ENCODE data around the gene DCLK2.

DCLK2 gene

DNA sequence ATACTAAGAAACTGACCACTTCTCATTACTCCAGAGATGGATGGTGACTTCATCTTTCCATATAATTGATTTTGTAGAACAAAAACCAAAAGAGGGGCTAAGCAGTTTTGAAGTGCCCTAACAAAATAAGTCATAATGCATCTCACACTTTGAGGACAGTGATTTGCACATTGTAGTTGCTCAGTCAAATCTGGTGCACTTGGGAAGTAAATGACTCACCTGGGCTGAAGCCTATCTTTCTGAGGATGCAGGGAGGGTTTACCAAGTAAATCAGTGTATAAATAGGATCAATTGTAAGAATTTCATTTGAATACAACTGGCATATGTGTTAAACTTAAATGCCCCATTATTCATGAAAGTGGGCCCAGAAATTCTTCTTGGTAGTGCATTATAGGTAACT, 134.2 kb downstream of the DCLK2 start:
- no peak for DNase-seq

DNA sequence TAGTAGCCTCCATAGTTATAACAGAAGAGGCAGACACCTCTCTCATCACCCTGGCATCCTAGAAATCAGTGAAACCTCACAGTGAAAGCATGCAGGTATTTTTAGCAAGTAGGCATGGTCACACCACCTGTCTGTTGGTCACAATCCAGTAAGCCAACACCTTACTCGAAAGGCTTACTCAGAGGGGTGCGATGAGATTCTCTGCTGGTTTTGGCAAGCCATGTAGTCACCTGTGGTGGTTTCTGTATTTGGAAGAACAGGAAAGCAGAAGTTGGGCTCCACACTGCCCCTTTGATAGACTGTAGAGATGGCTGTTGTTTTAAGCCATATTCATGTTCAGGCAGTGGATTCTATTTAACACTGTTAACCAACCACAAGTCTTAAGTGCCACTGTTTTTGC, 134.7 kb downstream of the DCLK2 start:
- DNase-seq = no peak

DNA sequence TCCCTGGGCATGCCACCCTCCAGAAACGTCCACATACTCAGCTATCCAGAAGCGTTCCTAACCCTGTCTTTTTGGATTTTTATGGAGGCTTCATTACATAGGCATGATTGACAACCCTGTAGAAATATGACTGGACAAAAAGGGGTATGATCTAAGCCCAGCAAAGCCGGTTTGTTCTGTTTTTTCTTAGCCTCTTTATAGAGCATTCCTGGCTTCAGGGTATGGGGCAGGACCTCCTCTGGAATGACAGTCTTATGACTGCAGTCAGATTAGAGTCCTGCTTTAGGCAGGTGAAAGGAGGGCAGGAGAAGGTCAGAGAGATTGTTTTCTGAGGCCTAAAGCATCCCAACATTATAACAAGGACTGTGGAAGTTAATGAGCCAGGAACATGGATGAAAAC, 137.4 kb downstream of the DCLK2 start:
- DNase-seq = no peak

DNA sequence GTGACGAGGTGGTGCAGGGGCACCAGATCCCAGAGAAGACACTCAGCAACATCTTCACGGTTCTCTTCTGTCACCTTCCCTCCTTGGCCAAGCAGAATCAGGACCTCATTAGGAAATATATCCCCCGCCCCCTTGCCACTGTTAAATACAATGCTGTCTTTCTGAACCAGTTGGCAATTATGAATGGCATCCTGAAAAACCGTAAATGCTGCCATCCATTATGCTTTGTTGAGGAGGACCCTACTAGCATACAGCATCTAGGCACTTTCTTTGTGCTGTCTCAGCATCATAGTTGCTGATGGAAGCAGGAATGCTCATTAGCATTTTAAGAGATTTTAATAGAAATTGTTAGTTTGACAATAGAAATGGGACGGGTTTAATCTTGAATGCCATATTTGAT, 138.5 kb downstream of the DCLK2 start:
- DNase-seq = no peak

GRCh38 chr4:150217192-150217591, 138.9 kb downstream of the DCLK2 start:
- DNase-seq = no peak

DNA sequence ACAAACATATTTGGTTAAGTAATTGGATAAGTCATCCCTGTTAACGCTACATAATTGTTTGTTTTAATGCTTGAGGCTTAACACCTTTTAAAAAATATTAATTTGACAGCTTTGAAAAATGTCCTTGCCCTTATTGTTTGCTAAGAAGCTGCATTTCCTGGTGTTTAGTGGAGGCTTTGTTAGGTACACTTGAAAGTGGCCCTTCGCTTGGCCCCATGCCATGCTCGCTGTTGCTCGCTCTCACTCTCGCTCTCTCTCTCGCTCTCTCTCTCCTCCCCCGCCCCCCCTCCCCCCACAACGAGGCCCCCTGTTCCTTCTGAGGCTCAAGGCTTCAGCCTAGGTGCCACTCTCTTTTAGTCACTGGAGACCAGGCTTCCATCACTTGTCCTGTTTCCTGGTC, 139.6 kb downstream of the DCLK2 start:
- peak; percentile 0 for DNase-seq

DNA sequence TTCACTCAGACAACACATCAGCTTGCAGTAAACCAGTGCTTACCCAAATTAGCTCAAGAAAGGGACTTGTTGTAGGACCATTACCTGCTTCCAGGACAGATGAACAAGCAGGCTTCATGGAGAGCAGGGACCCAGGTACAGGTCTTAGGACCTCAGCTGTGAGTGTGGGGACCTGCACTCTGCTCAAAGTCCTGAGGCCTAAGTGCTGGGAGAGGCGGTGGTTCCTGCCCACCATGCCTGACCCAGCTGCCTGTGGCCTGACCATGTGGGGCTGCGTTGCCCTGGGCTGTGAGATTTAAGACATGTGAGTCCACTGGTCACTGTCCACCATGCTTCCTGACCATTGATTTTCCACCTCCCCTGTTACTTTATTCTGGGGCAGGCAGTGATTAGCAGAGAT, 140.2 kb downstream of the DCLK2 start:
- no peak for DNase-seq

DNA sequence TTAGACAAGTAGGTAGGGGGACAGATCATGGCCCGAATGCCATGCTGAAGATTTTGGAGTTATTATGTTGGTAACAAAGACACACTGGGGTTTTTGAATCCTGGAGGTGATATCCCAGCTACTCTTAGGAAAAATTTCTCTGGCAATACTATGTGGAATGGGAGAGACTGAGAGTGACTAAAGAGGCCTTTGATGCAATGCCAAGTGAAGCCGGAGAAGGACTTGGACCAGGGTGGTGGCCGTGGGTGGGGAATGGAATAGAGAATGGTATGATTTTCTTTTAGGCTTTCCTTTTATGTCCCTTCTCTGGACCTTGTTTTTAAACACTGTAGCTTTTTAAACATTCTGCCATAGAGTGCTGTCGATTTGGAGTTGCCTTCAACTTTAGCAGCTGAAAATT, 141.6 kb downstream of the DCLK2 start:
- no peak for DNase-seq

DNA sequence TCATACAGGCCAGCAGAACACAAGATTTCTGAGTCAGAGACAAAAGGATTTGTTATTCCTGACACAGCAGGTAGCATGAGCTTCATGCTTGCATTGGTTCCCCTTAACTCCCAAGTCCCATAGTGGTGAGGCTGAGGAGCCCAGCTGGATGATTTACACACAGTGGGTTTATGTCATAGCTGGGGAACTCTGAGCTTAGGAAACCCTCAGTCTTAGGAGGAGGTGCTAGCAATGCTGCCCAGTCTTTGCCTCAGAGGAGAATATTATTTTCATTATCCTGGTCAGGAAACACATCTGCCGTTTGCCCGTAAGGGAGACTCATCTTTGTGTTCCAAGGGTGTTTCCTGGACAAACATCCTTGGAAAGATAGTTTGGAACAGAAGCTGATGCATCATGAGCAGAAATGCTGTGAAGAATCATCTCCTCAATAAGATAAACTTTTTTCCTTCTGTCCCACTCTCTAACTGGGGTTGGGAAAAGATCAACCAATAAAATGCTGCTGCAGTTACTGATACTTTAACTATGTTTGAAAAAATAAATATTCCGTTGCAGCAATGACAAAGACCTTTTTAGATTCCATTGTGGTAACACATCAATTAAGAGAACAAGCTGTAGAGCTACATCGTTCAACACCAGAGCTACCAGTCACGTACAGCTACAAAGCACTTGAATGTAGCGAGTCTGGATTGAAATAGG, 146.8 kb downstream of the DCLK2 start:
- no peak for DNase-seq

DNA sequence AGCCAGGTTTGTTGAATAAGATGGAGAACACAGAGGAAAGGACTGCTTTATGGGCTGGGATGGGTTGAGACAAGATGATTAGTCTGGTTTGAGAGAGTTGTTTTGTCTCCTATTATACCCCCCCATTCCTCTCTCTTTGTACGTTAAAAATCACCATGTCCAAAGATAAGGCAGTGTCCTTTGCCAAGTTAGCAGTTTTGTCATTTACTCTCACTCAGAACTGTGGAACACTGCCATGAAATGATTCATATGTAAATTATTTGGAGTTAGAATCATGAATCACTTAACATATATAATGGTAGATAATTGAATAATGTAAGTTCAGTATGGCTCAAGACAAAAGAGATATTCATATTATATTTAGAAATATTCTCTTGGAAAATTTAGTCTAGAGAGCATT, 151.3 kb downstream of the DCLK2 start:
- no peak for DNase-seq

DNA sequence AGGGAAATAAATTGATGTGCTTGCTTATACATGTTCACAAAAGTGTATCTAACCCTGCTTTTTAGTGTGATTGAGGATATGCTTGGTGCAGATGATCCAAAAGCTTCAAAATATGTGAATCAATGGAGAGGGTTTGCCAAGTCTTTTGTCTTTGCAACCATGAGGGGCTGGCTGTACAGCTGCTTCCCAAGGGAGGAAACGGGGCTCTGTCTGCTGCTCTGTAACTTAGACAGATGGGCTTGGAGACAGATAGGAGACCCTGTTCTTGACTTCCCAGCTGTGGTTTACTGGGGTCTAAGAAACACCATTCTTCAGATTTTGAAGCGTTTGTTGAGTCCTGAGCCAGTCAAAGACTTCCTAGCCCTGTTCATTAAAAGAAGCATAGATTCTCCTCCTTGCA, 152.3 kb downstream of the DCLK2 start:
- no peak for DNase-seq

- no peak for DNase-seq
Observed at GRCh38 chr4:150231107-150231770, 153.0 kb downstream of the DCLK2 start.

GRCh38 chr4:150232029-150232428, 153.8 kb downstream of the DCLK2 start:
- peak; percentile 22 for DNase-seq

- no peak for DNase-seq
Observed at GRCh38 chr4:150234246-150234645, 156.0 kb downstream of the DCLK2 start.

DNA sequence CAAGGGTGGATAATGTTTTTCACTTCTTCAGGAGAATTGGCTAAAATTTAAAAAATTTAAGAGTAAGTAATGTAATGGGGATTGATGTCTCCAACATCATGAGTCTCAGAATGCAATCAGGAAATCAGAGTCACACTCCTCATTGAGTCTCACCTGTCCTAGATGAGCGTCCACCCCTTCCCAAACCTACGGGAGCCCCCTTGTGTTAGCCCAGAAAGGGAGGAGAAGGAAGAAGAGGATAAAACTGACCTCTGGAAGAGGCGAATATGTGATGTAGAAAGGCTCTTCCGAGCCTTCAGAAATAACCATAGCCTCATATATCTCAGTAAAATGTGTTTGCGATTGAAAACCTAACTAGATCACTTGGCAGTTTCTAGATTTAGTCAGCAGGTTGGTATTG, 157.1 kb downstream of the DCLK2 start:
- no peak for DNase-seq

- no peak for DNase-seq
Observed at GRCh38 chr4:150235808-150236271, 157.6 kb downstream of the DCLK2 start.

- DNase-seq = no peak
Observed at GRCh38 chr4:150236626-150237025, 158.4 kb downstream of the DCLK2 start.

DNA sequence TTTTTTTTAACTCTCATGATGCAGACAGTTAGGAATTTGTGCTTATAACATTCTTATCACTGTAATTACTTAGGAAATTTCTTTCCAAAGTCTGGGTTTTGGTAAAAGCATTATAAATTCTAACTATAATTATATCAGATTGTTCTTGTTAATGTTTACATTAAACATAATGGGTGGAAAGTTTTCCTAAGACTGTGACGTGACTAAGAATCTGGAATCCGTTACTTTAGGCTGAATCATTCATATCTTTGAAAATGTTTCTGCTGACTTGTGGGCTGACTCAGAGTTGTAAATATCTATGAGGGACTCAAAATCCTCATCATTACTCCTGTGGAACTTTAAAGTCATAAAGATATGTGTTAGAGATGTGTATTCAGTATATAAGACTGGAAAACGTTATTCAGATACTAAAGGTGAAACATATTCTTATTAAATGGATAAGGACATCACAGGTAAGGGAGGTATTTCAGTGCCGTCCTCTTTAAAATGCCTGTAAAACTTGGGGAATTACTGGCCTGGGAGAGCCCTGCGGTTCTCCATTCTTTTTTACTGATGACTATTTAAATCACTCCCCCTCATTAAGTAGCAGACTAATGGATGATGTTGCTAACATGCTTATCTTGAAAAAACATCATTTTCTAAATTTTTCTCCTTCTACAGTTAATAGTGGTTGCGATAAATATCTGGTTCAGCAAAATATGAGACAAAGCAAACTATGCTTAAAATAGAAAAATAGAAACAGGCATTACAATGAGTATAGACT, 159.0 kb downstream of the DCLK2 start:
- DNase-seq = no peak

DNA sequence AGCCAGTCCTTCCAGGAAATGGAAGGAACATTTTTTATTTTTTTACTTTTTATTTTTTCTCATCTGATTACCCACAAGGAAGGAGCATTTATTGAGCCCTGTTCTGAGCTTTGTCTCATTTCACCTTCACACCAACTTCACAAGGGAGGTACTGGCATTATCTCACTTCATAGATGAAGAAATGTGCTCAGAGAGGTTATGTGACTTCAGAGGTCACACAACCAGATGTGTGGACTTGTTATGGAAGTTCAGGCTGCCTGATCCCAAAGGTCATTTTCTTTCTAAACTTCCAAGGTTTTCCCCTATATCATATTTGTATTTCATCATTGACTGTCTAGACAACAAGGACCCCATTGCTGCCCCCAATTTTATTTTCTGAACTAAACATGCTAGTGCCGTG, 160.3 kb downstream of the DCLK2 start:
- DNase-seq = no peak

GRCh38 chr4:150240011-150240410, 161.8 kb downstream of the DCLK2 start:
- no peak for DNase-seq

- no peak for DNase-seq
Observed at GRCh38 chr4:150242820-150243458, 164.7 kb downstream of the DCLK2 start.

- no peak for DNase-seq
Observed at GRCh38 chr4:150243932-150244331, 165.7 kb downstream of the DCLK2 start.

DNA sequence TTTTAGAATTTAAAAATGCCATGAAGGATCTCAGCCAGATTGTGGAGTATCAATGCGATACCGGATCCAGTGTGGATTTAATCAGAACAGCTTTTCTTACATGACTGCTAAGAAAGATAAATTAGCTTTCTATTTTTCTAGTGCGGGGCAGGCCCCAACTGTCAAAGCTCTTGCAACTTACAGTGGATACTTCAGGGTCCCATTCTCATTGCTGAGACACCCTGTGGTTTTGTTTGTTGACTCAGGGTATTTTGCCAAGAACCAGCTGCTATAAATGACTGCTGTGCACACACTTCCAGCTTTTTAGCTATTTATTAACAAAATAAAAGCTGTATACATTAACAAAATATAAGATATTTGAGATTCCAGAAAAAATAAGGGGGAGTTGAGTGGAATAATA, 166.4 kb downstream of the DCLK2 start:
- no peak for DNase-seq

- no peak for DNase-seq
Observed at GRCh38 chr4:150247184-150247583, 168.9 kb downstream of the DCLK2 start.
